NCI-H2227 (cell line): ENCODE measurements around the gene WDR5B.

Source experiments
- DNase-seq: peaks from one replicate; lab custom pipeline; 2025; ENCODE audit not compliant: unreplicated experiment; lab: John Stamatoyannopoulos, UW

Gene WDR5B

GRCh38 chr3:122409446-122409845 lies 6.4 kb downstream of the WDR5B start:
- no peak for DNase-seq

GRCh38 chr3:122407946-122408345 lies 7.9 kb downstream of the WDR5B start:
- DNase-seq, result no peak

- no peak for DNase-seq
These were observed 9.7 kb downstream of the WDR5B start for GRCh38 chr3:122406198-122406597.

GRCh38 chr3:122405015-122405414 lies 10.8 kb downstream of the WDR5B start:
- no peak for DNase-seq

- no peak for DNase-seq
These were observed 12.4 kb downstream of the WDR5B start for GRCh38 chr3:122403489-122403888.

- no peak for DNase-seq
These were observed 16.9 kb downstream of the WDR5B start for GRCh38 chr3:122398920-122399319.

- DNase-seq, result no peak
These were observed 18.7 kb downstream of the WDR5B start for GRCh38 chr3:122397201-122397600.

- no peak for DNase-seq
These were observed 19.4 kb downstream of the WDR5B start for GRCh38 chr3:122396511-122396910.

- DNase-seq, result no peak
These were observed 20.3 kb downstream of the WDR5B start for GRCh38 chr3:122395582-122395981.

- no peak for DNase-seq
These were observed 21.7 kb downstream of the WDR5B start for GRCh38 chr3:122394173-122394572.

- peak; percentile 45 for DNase-seq
These were observed 22.7 kb downstream of the WDR5B start for GRCh38 chr3:122392868-122393844.

GRCh38 chr3:122391681-122392446 lies 24.0 kb downstream of the WDR5B start:
- DNase-seq, result no peak

- DNase-seq, result no peak
These were observed 25.2 kb downstream of the WDR5B start for GRCh38 chr3:122390665-122391064.

GRCh38 chr3:122389892-122390291 lies 26.0 kb downstream of the WDR5B start:
- DNase-seq, result no peak

- DNase-seq, result no peak
These were observed 26.7 kb downstream of the WDR5B start for GRCh38 chr3:122389197-122389596.

- no peak for DNase-seq
These were observed 28.2 kb downstream of the WDR5B start for GRCh38 chr3:122387709-122388108.

- DNase-seq, result peak; percentile 93
These were observed 31.8 kb downstream of the WDR5B start, which contains the start of gene FAM162A for GRCh38 chr3:122383771-122384697. Gene FAM162A (plus strand): TSS chr3:122384182. CDS start chr3:122384266, 84 bp downstream.

- peak; percentile 90 for DNase-seq
These were observed 32.8 kb downstream of the WDR5B start, which contains the start of gene MIX23 for GRCh38 chr3:122382888-122383666. Gene MIX23 (minus strand): TSS chr3:122383231. CDS start chr3:122383224, 7 bp downstream.

GRCh38 chr3:122377975-122378374 lies 37.9 kb downstream of the WDR5B start:
- DNase-seq, result no peak

GRCh38 chr3:122374034-122374433 lies 41.8 kb downstream of the WDR5B start:
- no peak for DNase-seq
